Measurements from ENCODE around the gene PER3.

The PER3 gene

DNA sequence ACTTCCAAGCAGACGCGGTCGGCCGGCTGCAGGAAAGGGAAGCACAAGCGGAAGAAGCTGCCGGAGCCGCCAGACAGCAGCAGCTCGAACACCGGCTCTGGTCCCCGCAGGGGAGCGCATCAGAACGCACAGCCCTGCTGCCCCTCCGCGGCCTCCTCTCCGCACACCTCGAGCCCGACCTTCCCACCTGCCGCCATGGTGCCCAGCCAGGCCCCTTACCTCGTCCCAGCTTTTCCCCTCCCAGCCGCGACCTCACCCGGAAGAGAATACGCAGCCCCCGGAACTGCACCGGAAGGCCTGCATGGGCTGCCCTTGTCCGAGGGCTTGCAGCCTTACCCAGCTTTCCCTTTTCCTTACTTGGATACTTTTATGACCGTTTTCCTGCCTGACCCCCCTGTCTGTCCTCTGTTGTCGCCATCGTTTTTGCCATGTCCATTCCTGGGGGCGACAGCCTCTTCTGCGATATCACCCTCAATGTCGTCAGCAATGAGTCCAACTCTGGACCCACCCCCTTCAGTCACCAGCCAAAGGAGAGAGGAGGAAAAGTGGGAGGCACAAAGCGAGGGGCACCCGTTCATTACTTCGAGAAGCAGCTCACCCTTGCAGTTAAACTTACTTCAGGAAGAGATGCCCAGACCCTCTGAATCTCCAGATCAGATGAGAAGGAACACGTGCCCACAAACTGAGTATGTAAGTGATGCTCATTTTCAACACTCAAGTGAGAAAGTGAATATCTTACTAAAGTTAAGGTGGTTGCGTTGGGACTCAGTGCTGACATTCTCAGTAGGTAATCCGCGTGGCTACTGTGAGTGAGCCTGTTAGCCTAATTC, 43.2 kb downstream of the PER3 start:
- H3K4me3 ChIP-seq (ENCODE audit: low read length): peak overlapping the region; percentile 45
- DNase-seq (ENCODE audit: low read depth): peak; percentile 6
- TF ChIP-seq, protein P1, sequence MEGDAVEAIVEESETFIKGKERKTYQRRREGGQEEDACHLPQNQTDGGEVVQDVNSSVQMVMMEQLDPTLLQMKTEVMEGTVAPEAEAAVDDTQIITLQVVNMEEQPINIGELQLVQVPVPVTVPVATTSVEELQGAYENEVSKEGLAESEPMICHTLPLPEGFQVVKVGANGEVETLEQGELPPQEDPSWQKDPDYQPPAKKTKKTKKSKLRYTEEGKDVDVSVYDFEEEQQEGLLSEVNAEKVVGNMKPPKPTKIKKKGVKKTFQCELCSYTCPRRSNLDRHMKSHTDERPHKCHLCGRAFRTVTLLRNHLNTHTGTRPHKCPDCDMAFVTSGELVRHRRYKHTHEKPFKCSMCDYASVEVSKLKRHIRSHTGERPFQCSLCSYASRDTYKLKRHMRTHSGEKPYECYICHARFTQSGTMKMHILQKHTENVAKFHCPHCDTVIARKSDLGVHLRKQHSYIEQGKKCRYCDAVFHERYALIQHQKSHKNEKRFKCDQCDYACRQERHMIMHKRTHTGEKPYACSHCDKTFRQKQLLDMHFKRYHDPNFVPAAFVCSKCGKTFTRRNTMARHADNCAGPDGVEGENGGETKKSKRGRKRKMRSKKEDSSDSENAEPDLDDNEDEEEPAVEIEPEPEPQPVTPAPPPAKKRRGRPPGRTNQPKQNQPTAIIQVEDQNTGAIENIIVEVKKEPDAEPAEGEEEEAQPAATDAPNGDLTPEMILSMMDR (conservative IDR thresholded peaks at IDR 0.05; ENCODE audit: low read length): no peak

DNA sequence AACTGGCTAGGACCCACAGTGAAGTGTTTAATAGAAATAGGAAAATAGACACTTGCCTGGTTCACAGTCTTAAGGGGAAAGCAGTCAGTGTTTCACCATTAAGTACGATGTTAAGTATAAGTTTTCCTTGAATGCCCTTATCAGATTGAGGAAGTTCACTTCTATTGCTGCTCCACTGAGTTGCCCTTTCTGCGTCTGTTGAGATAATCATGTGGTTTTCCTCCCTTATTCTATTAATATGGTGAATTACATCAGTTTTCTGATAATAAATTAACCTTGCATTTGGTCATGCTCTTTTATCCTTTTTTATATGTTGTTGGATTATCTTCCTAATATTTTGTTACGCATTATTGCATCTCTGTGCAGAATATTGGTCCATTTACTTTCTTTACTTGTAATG, 47.4 kb downstream of the PER3 start:
- DNase-seq (ENCODE audit: low read depth): no peak
- no peak overlapping the region for H3K4me3 ChIP-seq (ENCODE audit: low read length)
- TF ChIP-seq, protein P1 (conservative IDR thresholded peaks at IDR 0.05; ENCODE audit: low read length): no peak

DNA sequence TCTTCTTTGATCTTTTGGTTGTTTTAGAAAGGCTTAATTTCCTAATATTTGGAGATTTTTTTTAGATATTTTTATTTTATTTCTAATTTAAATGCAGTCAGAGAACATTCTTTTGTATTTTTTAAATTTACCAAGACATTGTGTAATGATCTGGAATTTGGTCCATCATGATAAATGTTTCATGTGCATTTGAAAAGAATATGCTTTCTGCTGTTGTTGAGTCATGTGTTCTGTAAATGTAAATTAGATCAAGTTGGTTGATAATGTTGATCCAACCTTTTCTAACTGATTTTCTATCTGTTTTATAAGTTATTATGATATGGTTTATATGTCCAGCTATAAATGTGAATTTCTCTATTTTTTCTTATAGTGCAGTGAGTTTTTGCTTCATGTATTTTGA, 48.9 kb downstream of the PER3 start:
- TF ChIP-seq, protein P1 (conservative IDR thresholded peaks at IDR 0.05; ENCODE audit: low read length): no peak
- H3K4me3 ChIP-seq (ENCODE audit: low read length): no peak overlapping the region
- DNase-seq (ENCODE audit: low read depth): no peak

- H3K4me3 ChIP-seq (ENCODE audit: low read length): no peak overlapping the region
- TF ChIP-seq, protein P1 (conservative IDR thresholded peaks at IDR 0.05; ENCODE audit: low read length): no peak
- no peak for DNase-seq (ENCODE audit: low read depth)
Measured at GRCh38 chr1:7838714-7839113, 54.6 kb downstream of the PER3 start.

DNA sequence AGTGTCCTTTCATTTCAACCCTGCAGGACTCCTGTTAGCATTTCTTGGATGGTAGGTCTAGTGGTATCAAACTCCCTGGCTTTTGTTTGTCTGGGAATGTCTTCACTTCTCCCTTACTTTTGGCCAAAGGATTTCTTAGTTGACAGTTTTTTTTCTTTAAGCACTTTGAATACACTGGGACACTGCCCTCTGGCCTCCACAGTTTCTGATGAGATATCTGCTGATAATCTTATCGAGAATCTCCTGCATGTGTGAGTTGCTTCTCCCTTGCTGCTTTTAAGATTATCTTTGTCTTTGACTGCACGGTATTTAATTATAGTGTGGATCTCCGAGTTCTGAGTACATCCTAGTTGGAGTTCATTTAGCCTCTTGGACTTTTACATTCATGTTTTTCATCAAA, 55.4 kb downstream of the PER3 start:
- H3K4me3 ChIP-seq (ENCODE audit: low read length): no peak overlapping the region
- TF ChIP-seq, protein P1 (conservative IDR thresholded peaks at IDR 0.05; ENCODE audit: low read length): no peak
- DNase-seq (ENCODE audit: low read depth): no peak

- TF ChIP-seq, protein P1 (conservative IDR thresholded peaks at IDR 0.05; ENCODE audit: low read length): no peak
- no peak overlapping the region for H3K4me3 ChIP-seq (ENCODE audit: low read length)
- DNase-seq (ENCODE audit: low read depth): no peak
Measured at GRCh38 chr1:7842517-7842916, 58.4 kb downstream of the PER3 start.

- TF ChIP-seq, protein P1 (conservative IDR thresholded peaks at IDR 0.05; ENCODE audit: low read length): no peak
- H3K4me3 ChIP-seq (ENCODE audit: low read length): no peak overlapping the region
- DNase-seq (ENCODE audit: low read depth): peak; percentile 35
Measured at GRCh38 chr1:7845761-7846160, 61.7 kb downstream of the PER3 start.
